HG03469 (cell line): Measurements from ENCODE around the gene THSD4.

Experiments used
- ATAC-seq: cut with Tn5 transposase; IDR thresholded peaks from one replicate; pipeline ENCODE4 v1.9.1; 2021; ENCODE audit warnings: mild to moderate bottlenecking, moderate library complexity, moderate number of reproducible peaks; ENCODE audit not compliant: unreplicated experiment

Gene THSD4

DNA sequence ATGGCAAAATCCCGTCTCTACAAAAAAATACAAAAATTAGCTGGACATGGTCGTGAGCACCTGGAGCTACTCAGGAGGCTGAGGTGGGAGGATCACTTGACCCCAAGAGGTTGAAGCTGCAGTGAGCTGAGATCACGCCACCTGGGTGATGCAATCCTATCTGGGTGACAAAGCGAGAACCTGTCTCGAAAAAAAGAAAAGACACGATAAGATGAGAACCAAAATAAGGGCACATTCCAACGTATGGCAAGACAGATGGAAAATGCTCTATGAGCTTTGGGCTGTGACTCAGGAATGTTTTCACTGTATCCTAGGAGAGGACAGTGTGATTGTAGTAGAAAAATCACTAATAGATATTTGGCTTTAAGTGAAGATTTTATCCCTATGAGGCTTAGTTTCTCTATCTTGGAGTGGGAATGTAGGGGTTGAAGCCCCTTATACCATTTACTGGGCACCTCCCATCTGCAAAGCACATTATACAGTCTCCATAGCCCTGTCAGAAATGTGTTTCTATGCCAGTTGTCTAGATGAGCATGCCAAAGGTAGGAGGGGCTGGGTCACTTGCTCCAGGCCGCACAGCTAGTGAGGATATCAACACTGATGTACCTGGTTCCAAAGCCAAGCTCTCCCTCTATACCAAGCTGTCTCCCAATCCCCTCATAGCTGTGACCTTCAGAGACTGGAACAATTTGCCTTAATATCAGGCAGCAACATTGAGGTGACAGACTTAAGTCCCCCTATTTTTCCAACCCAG, 641.5 kb downstream of the THSD4 start:
- no peak for ATAC-seq

DNA sequence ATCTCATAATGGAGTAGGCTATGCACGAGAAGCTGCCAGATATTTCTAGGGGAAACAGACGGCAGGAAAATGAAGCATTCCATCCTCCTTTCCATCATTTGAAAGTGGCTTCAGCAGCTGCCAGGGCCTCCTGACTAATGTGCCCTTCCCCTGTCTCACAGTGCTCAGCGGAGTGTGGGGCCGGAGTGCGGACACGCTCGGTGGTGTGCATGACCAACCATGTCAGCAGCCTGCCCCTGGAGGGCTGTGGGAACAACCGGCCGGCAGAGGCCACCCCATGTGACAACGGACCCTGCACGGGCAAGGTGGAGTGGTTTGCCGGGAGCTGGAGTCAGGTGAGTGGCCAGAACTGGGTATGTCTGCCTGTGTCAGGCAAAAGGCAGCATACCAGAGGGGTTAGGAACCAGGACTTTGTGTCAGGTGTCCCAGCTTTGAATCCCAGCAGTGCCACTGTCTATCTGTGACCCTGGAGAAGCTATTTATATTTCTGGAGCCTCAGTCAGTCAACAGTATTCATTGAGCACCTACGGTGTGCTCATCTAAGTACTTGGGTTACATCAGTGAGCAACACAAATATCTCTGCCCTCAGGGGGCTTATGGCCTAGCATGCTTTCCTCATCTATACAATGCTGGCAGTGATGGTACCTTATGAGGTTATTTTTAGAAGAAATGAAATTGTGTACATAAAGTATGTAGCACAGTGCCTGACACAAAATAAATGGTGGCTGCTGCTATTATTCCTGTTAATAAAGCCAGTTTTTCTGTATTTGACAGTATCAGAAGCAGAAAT, 642.7 kb downstream of the THSD4 start:
- ATAC-seq: no peak

DNA sequence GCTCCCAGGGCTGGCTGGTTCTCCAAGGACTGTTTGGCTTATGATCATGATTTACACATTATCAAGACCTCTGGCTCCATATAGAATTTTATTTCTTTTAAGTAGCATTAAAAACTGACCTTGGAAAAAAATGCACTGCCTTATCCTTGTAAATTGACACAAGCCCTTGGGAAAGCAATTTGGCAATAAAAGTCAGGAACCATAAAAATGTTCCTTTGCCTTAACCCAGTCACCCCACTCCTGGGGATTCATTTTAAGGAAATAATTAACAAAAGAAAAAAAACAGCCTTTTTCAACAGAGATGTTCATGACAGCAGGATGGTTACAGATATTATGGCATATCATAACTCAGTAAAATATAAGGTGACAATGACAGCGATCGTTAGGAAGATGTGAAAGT, 643.4 kb downstream of the THSD4 start:
- no peak for ATAC-seq

GRCh38 chr15:71760852-71761251, 645.6 kb downstream of the THSD4 start:
- no peak for ATAC-seq

GRCh38 chr15:71761649-71762048, 646.4 kb downstream of the THSD4 start:
- ATAC-seq: no peak

DNA sequence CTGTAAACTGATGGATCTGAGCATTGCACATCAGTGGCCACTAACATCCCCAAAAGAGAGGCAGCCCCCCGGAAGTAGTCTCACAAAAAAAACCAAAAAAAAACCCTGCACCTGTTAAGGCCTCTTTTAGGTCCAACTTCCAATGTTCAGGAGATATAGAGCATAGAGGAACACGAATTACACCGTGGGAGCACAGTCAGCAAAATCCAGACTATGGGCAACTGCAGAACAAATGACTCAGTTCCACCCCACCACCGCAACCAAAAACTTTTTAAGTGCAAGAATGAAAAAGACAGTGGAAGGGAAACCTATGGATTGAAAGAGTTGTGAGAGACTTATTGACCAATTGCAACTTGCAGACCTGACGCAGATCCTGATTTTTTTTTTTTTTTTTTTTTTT, 652.9 kb downstream of the THSD4 start:
- no peak for ATAC-seq

- no peak for ATAC-seq
Observed at GRCh38 chr15:71773206-71773859, 658.1 kb downstream of the THSD4 start.

GRCh38 chr15:71775856-71776255, 660.6 kb downstream of the THSD4 start:
- ATAC-seq: no peak

DNA sequence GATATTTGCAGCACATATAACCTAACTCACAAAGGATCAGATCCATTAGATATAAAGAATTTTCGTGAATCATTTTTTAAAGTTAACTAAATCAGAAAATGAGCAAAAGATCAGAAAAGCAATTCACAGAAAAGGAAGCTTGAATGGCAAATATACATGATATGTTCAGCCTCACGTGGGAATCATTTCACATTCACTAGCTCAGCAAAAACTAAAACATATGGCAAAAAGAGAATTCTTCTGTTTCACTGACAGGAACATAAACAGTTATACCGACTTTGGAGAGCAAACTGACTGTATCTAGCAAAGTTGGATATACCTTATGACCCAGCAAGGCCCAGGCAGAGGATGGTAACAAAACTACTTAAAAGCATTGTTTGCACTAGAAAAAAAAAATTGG, 661.0 kb downstream of the THSD4 start:
- ATAC-seq: no peak

GRCh38 chr15:71777216-71777943, 662.1 kb downstream of the THSD4 start:
- no peak for ATAC-seq

GRCh38 chr15:71779073-71779797, 664.0 kb downstream of the THSD4 start:
- no peak for ATAC-seq

DNA sequence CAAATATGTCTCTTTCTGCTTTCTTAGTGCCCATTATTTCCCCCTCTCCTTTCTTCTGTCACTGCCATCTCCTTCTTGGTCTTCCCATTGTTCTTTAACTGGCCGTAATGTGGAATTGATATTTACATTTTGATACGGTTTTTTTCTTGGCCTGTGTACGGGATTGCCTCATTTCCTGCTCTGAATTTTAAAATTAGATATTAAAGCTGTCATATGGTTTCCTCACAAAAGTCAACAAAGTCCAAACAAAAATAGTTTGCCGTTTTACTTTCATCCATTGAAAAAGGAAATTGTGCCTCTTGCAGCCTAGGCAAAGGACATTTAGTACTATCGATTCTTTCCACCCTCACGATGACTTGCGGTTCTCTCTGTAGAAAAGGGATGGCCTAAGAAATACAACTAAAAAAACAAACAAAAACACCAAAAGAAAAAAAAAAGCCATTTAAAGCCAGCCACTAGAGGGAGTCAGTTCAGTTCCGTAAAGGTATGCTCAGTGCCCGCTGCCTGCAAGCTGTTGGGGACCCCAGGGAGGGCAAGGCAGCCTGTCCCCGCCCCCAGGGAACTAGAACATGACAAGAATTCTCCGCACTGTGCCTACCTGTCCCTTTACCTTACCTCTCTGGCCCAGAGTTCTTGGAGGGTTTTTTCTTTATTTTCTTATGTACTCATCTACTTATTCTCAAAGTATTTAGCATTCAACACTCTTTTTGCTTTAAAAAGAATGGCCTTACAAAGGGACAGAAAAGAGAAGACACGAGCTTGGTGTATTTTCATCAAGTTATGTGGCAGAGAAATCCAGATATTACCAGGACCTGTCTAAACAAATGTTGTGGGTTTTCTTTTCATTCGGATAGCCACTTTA, 665.1 kb downstream of the THSD4 start:
- ATAC-seq: no peak

DNA sequence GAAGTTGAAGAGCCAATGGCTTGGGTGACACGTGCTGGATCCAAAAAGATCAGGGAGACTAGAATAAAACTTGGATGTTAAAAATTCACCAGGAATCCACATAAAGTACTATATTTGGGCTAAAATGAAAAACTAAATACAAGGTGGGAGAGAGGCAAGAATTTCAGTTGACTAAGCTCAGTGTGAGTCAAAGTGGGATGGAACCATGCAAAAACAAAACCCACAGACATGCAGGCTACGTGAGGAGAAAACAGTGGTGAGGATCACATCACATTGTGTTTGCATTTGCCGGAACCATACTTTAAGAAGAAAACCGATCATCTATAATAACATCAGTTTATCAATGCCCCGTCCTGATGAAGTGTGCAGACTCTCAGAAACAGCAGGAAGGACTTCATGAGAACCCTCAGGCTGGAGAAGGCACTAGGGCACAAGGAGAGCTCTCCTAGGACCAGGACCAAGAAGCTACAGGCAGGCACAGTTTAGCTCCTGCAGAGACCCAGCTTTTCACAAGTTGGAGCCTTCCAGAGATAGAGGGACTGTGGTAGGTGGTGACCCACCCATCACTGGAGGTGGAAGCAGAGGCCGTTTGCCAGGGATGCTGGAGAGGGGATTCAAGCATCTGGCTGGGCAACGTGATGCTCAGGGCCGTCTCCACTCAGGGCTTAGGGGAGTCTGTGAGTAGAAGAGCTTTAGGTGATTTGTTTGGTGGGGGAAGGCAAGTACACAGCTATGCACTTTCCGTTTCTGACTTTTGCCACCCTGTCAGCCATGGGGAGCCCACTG, 666.1 kb downstream of the THSD4 start:
- no peak for ATAC-seq

GRCh38 chr15:71781965-71782265, 666.6 kb downstream of the THSD4 start:
- ATAC-seq: no peak

DNA sequence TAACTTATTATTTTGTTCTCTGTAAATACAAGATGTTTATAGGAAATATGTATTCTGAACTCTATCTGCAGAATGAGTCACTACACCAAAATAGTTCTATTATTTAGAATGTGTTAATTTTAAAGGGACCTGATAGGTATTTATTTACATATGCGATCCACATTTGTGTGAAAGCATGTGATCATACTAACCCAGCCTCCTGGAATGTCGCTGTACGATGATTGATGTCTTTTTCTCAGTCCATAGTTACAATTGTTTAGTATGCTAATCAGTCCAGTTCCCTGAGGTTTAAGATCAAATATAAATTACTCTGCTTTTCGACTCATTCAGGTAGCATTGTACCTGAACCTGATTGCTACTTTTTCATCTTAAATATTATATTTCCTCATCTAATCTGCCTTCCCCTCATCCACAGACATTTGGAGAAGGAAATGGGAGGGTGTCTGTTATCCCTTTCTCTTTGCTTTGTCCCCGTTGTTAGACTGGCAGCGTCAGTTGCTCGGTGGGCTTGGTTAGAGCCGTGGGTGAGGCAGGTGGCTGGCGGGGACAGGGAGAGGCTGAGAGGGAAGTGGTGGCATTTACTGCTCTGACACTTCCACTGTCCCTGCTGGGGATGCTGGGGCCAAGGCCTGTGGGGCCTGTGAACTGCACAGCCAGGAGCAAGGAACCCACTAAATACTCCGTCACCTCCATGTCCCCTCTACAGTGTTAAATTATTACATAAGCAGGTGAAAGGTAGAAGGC, 667.3 kb downstream of the THSD4 start:
- no peak for ATAC-seq

- ATAC-seq: no peak
Observed at GRCh38 chr15:71784719-71785118, 669.4 kb downstream of the THSD4 start.

DNA sequence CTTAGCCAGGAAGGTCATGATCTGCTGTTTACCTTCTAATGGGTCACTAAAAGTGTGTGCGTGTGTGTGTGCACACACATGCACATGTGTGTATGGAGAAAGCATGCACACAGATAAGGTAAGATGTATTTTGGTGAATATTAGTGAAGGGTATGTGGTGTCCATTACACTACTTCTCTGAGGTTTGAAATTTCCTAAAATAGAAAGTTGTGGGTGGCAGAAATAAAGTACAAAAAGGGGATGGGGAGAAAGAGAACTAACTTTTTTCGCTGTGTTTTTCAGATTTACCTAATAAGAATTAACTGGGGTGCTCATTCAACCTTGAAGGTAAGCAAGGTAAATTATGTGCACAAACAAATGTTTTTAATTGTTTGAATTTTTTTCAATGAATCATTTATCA, 670.7 kb downstream of the THSD4 start:
- ATAC-seq: no peak

- ATAC-seq: no peak
Observed at GRCh38 chr15:71786673-71787072, 671.4 kb downstream of the THSD4 start.
